Esophagus muscularis mucosa (tissue), 3 donors: ENCODE data around the gene PTS.

ENCODE experiments used
- CTCF ChIP-seq, 3 experiments: fragments of 200-600 bp in 2 of 3; fragments of 450-650 bp in 1 of 3; sonication (generic) in 2 of 3; IDR thresholded peaks; one replicate each; pipeline ENCODE4 v1.5.1; 2017 to 2019; ENCODE audit warnings: antibody characterized with exemption in 3 of 3, mild to moderate bottlenecking in 2 of 3, moderate library complexity in 1 of 3
- POLR2AphosphoS5 ChIP-seq, 2 donors: sonication (generic); formaldehyde crosslinking; IDR thresholded peaks; one replicate each; pipeline ENCODE4 v1.6.1; 2017; ENCODE audit warnings: antibody characterized with exemption in 2 of 2

DNA sequence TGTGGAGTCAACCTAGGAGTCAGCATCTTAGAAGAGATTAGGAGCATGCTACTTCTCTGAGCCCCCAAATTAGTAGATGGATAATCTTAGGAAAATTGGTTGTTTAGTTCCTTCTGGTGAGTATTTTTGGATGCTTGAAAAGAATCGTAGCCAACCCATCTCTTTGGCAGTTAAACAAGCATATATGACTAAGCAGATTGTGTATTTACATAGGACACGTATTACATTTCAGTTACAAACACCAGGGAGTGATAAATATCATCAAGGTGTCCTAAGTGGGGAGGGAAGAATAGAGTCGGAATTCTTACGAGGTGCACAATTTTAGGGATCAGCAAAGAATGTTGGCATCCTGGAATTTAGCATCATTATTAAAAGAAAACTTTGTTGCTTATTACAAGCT, 21.0 kb downstream of the PTS start:
- TF ChIP-seq CTCF (IDR thresholded peaks at IDR 0.05): no peak
- TF ChIP-seq POLR2AphosphoS5 (IDR thresholded peaks at IDR 0.05): no peak
